Osteoblast (primary cell): ENCODE data around the gene METTL15. TPM values are rescaled to one million over a fixed set of nuclear protein-coding genes. Genes with fewer than 3 reads are reported as not detected.
"Not testable (repeated sequence)": the region's sequence is repeated elsewhere in the genome, so short reads cannot be mapped to it uniquely, and the experiment has no call there.

Experiments
- DNase-seq: peaks from one replicate; pipeline ENCODE4 v3.0.0; 2011; ENCODE audit warnings: low spot score, mixed read lengths; ENCODE audit not compliant: insufficient read length; ENCODE audit errors: missing footprints
- H2AFZ ChIP-seq: 2 replicates; pipeline ENCODE4 v1.6.0; 2011; ENCODE audit warnings: mild to moderate bottlenecking, low read length
- H3K27ac ChIP-seq: 2 replicates; pipeline ENCODE4 v1.5.1; 2011; ENCODE audit warnings: mild to moderate bottlenecking, low read depth, low read length, moderate library complexity
- H3K27me3 ChIP-seq: 2 replicates; pipeline ENCODE4 v1.6.0; 2012; ENCODE audit warnings: mild to moderate bottlenecking, control low read depth, inconsistent platforms, low read length, moderate library complexity; ENCODE audit not compliant: insufficient read depth
- H3K36me3 ChIP-seq: 2 replicates; pipeline ENCODE4 v1.5.1; 2011; ENCODE audit warnings: mild to moderate bottlenecking, low read length, control low read depth, moderate library complexity; ENCODE audit not compliant: insufficient read depth
- H3K4me1 ChIP-seq: 2 replicates; pipeline ENCODE4 v1.5.1; 2011; ENCODE audit warnings: mild to moderate bottlenecking, low read length, control low read depth, moderate library complexity; ENCODE audit not compliant: insufficient read depth
- H3K4me2 ChIP-seq: 2 replicates; pipeline ENCODE4 v1.6.0; 2011; ENCODE audit warnings: mild to moderate bottlenecking, low read length; ENCODE audit not compliant: insufficient read depth
- H3K4me3 ChIP-seq: fragments of 200-600 bp; sonication (generic); 3 replicates; pipeline ENCODE4 v1.5.1; 2012; ENCODE audit warnings: mild to moderate bottlenecking, low read length, inconsistent platforms; ENCODE audit not compliant: insufficient read depth
- H3K79me2 ChIP-seq: 2 replicates; pipeline ENCODE4 v1.6.0; 2012; ENCODE audit warnings: mild to moderate bottlenecking, low read length, control low read depth, inconsistent platforms; ENCODE audit not compliant: insufficient read depth
- H3K9me3 ChIP-seq: 2 replicates; pipeline ENCODE4 v1.5.1; 2011; ENCODE audit warnings: low read depth, low read length, control low read depth
- H4K20me1 ChIP-seq: 2 replicates; pipeline ENCODE4 v1.6.0; 2012; ENCODE audit warnings: mild to moderate bottlenecking, low read length, control low read depth; ENCODE audit not compliant: insufficient read depth
- total RNA-seq: library from RNA; depleted of rRNA; stranded (reverse); fragments of >200 nt; gene quantifications from 2 replicates; pipeline ENCODE4 v1.2.3, GENCODE V29; 2012
- TF ChIP-seq, protein P1 (sequence below): IDR thresholded peaks from 2 replicates; pipeline ENCODE4 v1.5.1; 2011; ENCODE audit warnings: mild to moderate bottlenecking, low read depth, low read length, moderate library complexity; ENCODE audit errors: extremely low read depth

METTL15 gene
- total RNA-seq, 1 donor, result 13.4 TPM

DNA sequence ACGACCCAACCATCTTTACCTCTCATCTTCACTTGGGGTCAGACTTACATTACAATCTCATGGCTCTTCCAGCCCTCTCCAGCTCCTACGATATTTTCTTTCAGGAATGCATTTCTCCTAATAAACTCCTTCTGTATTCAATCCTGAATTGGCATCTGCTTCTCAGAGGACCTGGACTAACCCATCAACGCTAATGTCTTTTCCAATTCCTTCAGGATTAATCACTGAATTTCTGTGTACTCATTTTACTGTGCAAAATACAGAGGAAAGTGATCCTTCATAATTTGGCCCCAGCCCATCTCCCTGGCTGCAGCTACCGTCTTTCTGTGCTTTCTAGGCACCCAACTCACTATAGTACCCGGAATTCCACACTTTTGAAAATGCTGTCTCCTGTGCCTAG, 239.2 kb downstream of the METTL15 start:
- Histone ChIP-seq H3K79me2 (no peaks in the 10 kb centered on the region), H3K4me2 (no peak overlapping the region), H3K27me3 (no peaks in the 10 kb centered on the region), H3K9me3 (no peaks in the 10 kb centered on the region), H3K4me1 (peaks cover 18% of the 10 kb centered on the region), H3K27ac (no peak overlapping the region), H3K36me3 (no peaks in the 10 kb centered on the region), H4K20me1 (no peaks in the 10 kb centered on the region), H2AFZ (no peak overlapping the region), H3K4me3 (no peak overlapping the region)
- TF ChIP-seq, protein P1, sequence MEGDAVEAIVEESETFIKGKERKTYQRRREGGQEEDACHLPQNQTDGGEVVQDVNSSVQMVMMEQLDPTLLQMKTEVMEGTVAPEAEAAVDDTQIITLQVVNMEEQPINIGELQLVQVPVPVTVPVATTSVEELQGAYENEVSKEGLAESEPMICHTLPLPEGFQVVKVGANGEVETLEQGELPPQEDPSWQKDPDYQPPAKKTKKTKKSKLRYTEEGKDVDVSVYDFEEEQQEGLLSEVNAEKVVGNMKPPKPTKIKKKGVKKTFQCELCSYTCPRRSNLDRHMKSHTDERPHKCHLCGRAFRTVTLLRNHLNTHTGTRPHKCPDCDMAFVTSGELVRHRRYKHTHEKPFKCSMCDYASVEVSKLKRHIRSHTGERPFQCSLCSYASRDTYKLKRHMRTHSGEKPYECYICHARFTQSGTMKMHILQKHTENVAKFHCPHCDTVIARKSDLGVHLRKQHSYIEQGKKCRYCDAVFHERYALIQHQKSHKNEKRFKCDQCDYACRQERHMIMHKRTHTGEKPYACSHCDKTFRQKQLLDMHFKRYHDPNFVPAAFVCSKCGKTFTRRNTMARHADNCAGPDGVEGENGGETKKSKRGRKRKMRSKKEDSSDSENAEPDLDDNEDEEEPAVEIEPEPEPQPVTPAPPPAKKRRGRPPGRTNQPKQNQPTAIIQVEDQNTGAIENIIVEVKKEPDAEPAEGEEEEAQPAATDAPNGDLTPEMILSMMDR, result no peak
- no peak for DNase-seq

DNA sequence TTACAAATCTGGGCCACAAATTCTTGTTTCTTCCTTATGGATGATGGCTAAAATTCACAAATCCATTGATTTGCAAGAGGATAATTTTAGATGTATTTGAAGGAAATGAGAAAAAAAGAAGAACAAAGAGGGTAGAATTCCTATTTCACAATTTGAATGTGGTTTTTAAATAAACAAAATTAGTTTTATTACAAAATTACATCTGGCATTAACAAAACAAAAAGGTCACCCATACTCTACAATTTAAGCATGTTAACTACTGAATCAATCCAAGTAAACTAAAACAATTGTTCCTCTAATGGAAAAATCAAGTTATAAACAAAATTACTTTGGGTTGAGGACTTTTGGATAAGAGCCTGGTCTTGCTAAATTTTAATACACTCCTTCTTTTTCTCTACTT, 242.0 kb downstream of the METTL15 start:
- H3K4me2 ChIP-seq, result no peak overlapping the region
- H2AFZ ChIP-seq, result no peak overlapping the region
- TF ChIP-seq, protein P1, result no peak
- no peak overlapping the region for H3K4me3 ChIP-seq
- H3K9me3 ChIP-seq, result no peaks in the 10 kb centered on the region
- H3K36me3 ChIP-seq, result no peaks in the 10 kb centered on the region
- no peaks in the 10 kb centered on the region for H3K27me3 ChIP-seq
- H3K79me2 ChIP-seq, result no peaks in the 10 kb centered on the region
- no peak for DNase-seq
- H3K4me1 ChIP-seq, result peaks cover 5% of the 10 kb centered on the region
- no peaks in the 10 kb centered on the region for H4K20me1 ChIP-seq
- H3K27ac ChIP-seq, result no peak overlapping the region

- no peaks in the 10 kb centered on the region for H3K4me1 ChIP-seq
- no peak overlapping the region for H3K4me3 ChIP-seq
- TF ChIP-seq, protein P1, result no peak
- no peak for DNase-seq
- no peaks in the 10 kb centered on the region for H3K9me3 ChIP-seq
- no peak overlapping the region for H3K4me2 ChIP-seq
- H3K27ac ChIP-seq, result no peak overlapping the region
- no peaks in the 10 kb centered on the region for H3K27me3 ChIP-seq
- no peaks in the 10 kb centered on the region for H4K20me1 ChIP-seq
- no peaks in the 10 kb centered on the region for H3K79me2 ChIP-seq
- H2AFZ ChIP-seq, result no peak overlapping the region
- no peaks in the 10 kb centered on the region for H3K36me3 ChIP-seq
These were observed 245.8 kb downstream of the METTL15 start for GRCh38 chr11:28353991-28354390.

DNA sequence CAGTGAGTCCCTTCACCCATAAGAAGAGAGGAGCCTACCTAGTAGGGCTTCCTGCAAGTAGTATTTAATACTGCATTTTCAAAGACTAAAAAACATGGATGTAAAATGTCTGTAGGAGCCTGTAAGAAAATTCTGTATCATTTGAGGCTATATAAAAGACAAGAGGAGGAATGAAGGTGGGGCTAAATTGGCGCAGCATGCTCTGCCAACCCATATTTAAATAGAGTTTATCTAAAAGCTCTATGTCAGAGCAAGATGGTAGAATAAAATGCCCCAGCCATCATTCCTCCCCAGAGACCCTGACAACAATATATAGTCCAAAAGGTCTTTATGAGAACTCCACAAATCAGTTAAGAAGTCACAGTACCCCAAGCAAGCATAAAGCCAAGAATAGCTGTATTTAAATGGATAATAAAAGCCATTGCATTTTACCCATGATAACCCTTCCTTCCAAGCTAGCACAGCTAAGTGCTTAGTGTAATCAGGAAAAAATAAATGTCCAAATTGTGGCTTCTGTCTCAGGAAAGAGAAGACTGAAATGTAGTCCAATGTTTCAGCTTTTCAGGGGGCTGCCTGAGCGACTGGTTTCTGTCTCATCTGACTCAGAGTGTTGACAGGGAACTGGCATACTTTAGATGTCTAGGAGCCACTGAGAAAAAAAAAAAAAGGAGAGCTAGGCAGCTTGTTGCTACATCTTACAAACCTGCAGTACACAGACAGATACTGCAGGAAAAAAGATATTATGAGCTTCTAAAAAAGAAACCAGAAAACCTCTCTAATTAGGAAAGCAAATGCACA, 258.6 kb downstream of the METTL15 start:
- Histone ChIP-seq H3K27ac (no peak overlapping the region), H2AFZ (no peak overlapping the region), H3K4me3 (no peak overlapping the region), H3K9me3 (no peaks in the 10 kb centered on the region), H4K20me1 (no peaks in the 10 kb centered on the region), H3K36me3 (peaks cover 8% of the 10 kb centered on the region), H3K79me2 (no peaks in the 10 kb centered on the region), H3K27me3 (no peaks in the 10 kb centered on the region), H3K4me1 (no peaks in the 10 kb centered on the region), H3K4me2 (no peak overlapping the region)
- TF ChIP-seq, protein P1, result no peak
- peak; percentile 3 for DNase-seq

- not testable (repeated sequence) for DNase-seq, H4K20me1 ChIP-seq, H3K4me1 ChIP-seq, H3K4me2 ChIP-seq, H2AFZ ChIP-seq, H3K27ac ChIP-seq, H3K79me2 ChIP-seq, H3K27me3 ChIP-seq, H3K4me3 ChIP-seq, H3K9me3 ChIP-seq, H3K36me3 ChIP-seq
These were observed 269.9 kb downstream of the METTL15 start for GRCh38 chr11:28378095-28378494.
